Measurements from ENCODE around the gene C9orf50.

The C9orf50 gene

DNA sequence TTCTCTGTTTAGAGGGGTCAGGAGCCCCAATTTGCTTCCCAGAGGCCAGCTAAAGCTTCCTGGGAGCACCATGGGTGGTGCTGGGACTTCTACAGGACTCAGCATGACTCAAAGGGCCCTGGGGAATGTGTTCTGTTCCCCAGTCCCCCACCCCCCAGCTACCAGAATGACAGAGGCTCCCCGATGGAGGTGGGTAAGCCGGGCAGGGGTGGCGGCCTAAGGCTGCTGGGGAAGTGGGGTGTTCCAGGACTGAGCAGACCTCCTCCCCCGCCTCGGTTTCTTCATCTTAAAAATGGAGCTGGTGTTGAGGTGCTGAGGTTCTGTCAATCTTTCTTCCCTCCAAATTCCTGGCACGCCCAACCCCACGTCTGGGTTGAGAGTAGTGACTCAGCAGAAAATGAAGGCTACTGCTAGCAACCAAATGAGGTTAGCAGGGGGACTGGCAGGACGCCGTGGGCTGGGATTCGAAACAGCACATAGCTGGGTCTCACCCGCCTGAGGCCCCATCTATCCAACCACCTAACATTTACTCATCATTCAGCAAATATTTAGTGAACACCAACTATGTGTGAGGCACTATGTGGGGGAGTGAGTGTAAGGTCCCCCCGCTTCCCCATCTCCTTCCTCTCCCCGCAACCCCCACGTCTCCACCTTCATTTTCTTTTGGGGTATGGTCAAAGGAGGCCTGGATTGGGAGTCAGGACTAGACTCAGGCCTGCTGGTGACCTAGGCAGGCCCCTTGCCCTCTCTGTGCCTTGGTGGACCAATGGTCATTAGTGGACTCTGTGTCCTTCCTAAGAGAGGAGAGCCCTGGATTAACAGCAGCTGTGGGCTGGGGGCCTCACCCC, 50.2 kb downstream of the C9orf50 start:
- DNase-seq (ENCODE audit: low read depth in 2 of 2) = no peak

DNA sequence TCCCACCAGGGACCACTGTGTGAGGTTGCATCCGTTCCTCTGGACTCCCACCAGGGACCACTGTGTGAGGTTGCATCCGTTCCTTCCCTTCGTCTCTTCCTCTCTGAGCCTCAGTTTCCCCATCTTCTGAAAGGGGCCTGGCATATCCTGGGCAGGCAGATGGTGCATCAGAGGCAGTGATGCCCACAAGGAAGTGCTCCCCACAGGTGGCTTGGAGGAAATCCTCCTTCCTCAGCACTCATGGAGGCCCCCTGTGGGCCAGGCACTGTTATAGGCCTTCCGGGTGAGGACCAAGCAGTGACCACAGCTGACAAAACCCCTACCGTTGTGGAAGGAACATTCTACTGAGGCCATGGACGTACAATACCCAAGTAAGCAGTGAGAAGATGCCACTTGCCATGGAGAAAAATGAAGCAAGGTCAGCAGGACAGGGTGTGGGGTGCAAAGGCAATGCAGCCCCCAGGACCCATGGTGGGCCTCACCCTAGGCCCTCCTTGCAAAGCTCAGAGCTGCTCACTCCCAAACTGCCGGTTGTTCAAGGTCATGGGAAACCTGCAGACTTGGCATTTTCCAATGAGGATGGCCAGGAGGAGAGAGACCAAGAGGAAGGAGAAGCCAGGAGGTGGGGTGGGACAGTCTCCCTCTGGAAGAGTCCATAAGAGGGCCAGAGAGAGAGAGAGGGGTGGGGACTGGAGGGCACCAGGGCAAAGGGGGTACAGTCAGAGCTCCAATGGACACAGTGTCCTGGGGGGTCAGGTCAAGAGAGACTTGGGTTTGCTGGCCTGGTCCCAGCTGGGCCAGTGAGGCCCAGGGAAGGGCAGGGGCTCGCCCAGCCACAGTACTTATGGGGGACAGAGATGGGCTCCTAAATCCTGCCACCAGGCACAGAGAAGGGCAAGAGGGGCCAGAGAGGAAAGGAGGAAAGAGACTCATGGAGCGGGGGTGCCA, 51.1 kb downstream of the C9orf50 start:
- DNase-seq (ENCODE audit: low read depth in 2 of 2) = no peak

- DNase-seq (ENCODE audit: low read depth in 2 of 2) = no peak
Measured at GRCh38 chr9:129568560-129569501, 52.1 kb downstream of the C9orf50 start.

DNA sequence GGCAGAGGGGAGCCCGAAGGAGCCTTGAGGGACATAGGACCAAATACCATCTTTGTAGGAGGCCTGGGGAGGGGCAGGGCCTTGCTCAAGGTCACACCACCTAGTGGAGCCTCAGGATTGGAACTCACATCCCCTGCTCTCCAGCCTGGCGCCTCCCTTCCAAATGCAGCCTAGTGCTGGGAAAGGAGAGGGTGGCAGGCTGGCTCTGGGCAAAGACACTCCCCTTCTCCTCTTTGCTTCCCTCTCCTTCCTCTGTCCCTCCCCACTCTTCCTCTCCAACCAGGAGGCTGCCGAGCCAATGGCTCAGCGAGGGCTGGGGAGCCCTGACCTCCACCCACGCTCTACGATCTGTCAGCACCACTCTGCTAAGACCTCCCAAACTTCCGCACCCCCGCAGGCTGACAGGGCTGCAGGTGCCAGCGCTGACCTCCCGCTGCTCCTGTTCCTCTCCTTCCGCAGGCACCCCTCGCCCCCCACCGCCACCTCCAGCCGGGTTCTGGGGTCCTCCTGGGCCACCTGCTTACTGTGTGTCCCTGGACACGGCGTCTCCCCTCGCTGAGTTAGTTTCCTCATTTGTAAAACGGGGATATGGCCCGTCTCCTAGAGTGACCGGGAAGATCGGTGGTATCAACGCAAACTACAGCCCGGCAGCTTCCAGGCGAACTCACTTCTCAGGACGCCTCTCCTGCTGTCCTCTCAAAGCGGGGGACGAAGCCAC, 52.9 kb downstream of the C9orf50 start:
- DNase-seq (ENCODE audit: low read depth in 2 of 2) = no peak

DNA sequence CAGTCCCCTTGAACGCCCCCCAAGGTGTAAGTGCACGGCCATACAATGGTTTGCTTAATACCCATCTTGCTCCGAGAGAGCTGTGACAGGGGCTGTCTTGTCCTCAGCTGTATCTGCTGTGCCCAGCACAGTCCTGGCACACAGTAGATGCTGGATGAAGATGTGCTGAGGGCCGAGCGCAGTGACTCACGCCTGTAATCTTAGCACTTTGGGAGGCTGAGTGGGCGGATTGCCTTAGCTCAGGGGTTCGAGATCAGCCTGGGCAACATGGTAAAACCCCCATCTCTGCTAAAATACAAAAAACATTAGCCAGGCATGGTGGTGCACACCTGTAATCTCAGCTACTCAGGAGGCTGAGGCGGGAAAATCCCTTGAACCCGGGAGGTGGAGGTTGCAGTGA, 53.6 kb downstream of the C9orf50 start:
- DNase-seq (ENCODE audit: low read depth in 2 of 2) = no peak

DNA sequence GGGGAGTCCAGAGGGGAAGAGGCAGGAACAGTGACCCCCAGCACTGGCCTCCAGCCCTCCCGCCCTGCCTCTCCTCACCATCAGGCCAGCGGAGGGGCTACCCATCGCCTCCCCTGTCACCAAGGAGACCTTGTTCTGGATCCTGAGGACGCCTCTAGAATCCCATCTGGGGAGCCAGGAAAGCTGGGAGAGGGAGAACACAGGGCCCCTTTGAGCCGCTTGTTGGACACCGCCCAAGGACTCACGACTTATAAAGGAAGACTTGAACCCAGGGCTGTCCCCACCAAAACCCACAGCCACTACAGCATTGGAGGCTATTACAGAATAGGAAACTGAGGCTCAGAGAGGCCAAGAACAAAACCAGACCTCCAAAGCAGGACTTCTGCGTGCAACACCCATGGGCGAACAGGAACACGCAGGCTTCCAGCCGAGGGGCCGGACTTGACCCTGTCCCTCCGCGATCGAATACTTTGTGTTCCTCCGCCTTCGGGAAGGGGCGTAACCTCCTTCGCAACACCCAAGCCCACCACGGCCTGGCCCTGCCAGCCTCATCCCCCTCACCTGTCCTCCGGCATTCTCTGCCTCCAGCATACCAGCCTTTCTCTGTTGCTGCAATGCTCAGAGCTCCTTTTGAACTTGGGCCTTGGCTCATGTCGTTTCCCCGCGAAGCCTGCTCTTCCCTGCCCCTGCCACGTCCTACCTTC, 54.2 kb downstream of the C9orf50 start:
- no peak for DNase-seq (ENCODE audit: low read depth in 2 of 2)

DNA sequence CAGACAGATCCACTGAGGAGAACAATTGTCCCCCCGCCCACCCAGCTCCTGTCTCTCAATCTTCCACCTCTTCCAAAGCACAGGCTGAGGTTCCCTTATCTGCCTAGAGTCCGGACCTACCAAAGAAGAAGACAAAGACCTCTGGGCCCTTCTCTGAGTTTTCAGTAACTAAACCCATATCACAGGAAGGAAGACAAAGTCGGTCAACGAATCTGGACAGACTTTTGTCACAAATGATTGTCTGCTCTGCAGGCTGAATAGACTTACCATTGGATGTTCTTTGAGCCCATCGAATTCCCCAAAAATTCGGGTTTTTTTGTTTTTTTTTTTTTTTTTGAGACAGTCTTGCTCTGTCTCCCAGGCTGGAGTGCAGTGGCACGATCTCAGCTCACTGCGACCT, 58.0 kb downstream of the C9orf50 start:
- no peak for DNase-seq (ENCODE audit: low read depth in 2 of 2)

- no peak for DNase-seq (ENCODE audit: low read depth in 2 of 2)
Measured at GRCh38 chr9:129562514-129562913, 58.4 kb downstream of the C9orf50 start.
